ENCODE measurements around the gene TBX15.

Gene TBX15

DNA sequence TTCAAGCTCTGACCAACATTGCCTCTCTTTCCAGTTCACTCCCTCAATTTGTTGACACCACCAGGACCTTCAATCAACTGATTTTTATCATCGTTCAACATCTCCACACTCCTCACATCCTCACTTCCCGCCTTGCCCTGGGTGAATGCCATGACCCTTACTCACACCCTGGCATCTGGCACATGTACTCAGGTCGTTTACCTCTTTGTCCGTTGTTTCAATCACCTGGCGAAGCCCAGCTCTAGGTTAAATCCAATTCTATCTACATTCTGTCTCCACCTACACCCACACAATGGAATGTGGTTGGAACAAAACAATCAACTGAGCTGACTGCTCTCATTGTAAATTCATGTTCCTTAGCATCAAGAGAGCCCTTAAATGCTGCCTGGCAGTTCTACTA, 24.2 kb upstream of the TBX15 start:
- TF ChIP-seq, protein P1, sequence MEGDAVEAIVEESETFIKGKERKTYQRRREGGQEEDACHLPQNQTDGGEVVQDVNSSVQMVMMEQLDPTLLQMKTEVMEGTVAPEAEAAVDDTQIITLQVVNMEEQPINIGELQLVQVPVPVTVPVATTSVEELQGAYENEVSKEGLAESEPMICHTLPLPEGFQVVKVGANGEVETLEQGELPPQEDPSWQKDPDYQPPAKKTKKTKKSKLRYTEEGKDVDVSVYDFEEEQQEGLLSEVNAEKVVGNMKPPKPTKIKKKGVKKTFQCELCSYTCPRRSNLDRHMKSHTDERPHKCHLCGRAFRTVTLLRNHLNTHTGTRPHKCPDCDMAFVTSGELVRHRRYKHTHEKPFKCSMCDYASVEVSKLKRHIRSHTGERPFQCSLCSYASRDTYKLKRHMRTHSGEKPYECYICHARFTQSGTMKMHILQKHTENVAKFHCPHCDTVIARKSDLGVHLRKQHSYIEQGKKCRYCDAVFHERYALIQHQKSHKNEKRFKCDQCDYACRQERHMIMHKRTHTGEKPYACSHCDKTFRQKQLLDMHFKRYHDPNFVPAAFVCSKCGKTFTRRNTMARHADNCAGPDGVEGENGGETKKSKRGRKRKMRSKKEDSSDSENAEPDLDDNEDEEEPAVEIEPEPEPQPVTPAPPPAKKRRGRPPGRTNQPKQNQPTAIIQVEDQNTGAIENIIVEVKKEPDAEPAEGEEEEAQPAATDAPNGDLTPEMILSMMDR (IDR thresholded peaks at IDR 0.05; ENCODE audit: low read depth, low read length, missing control alignments), result no peak
- DNase-seq (ENCODE audit: low read depth), result no peak
- in situ Hi-C loops (cut with HindIII; ENCODE audit: low sequenced_read_pairs), result no loop called here
- H3K4me3 ChIP-seq (ENCODE audit: low read depth, low read length), result no peak overlapping the region

GRCh38 chr1:119011706-119012105, 23.6 kb upstream of the TBX15 start:
- in situ Hi-C loops (cut with HindIII; ENCODE audit: low sequenced_read_pairs), result no loop called here
- DNase-seq (ENCODE audit: low read depth), result no peak
- no peak overlapping the region for H3K4me3 ChIP-seq (ENCODE audit: low read depth, low read length)
- TF ChIP-seq, protein P1 (IDR thresholded peaks at IDR 0.05; ENCODE audit: low read depth, low read length, missing control alignments), result no peak

GRCh38 chr1:119011116-119011515, 23.0 kb upstream of the TBX15 start:
- in situ Hi-C loops (cut with HindIII; ENCODE audit: low sequenced_read_pairs), result no loop called here
- H3K4me3 ChIP-seq (ENCODE audit: low read depth, low read length), result no peak overlapping the region
- no peak for DNase-seq (ENCODE audit: low read depth)
- TF ChIP-seq, protein P1 (IDR thresholded peaks at IDR 0.05; ENCODE audit: low read depth, low read length, missing control alignments), result no peak

- no peak for DNase-seq (ENCODE audit: low read depth)
- in situ Hi-C loops (cut with HindIII; ENCODE audit: low sequenced_read_pairs), result no loop called here
- TF ChIP-seq, protein P1 (IDR thresholded peaks at IDR 0.05; ENCODE audit: low read depth, low read length, missing control alignments), result no peak
Measured at GRCh38 chr1:119010201-119010600, 22.1 kb upstream of the TBX15 start.

DNA sequence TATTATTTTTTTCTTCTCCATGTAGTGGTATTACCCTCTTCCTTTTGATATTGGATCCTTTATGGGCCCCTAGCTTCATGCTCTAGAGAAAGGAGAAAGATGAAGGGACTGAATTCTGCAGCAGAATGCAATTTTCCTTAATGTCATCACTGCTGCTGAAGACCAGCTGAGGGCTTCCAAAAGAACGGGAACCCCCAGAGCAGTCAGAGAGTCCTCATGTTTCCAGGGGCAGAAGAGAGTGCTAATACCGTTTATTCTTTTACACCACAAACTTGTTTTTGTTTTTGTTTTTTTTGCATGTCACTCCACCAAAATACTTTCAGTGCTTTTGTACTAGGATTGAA, 21.1 kb upstream of the TBX15 start:
- no peak overlapping the region for H3K4me3 ChIP-seq (ENCODE audit: low read depth, low read length)

More at GRCh38 chr1:119010201-119010600, 22.1 kb upstream of the TBX15 start:
- H3K4me3 ChIP-seq (ENCODE audit: low read depth, low read length), result no peak overlapping the region

DNA sequence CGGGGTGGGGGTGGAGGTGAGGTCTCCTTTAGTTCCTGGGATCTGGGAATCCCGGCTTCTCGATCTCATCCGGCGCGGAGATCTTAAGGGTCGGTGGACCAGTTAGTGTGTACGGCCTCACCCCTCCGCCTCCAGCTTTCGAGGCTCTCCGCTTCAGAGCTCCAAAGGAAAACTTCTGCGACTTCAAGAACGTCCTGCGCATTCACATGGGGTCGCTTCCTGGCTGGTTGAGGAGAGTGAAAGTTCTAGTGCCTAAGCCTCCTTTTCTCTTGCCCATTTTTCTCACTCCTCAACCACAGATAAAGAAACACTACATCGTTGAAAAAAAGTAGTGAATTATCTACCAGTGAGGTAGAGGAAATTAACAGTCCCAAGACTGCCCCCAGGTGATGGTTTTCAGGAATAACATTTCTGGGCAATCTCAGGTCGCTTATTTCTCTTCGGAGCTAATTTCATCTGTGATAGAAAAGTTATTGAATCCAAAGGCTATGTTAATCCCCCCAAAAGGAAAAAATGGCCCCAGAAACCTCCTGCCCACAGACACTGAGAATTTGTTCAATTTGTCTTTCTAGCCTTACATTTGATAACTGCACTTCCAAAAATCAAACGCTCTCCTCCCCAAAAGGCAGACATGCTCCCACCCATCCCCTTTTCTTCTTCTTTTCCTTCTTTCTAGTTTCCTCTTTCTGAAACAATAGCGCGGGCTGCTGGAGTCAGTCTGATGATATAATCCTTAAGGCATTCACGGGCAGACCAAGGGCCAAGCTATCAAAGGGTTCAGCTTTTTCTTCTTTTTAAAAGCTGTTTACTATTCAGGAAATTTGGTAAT, 20.6 kb upstream of the TBX15 start:
- peak overlapping the region; percentile 32 for H3K4me3 ChIP-seq (ENCODE audit: low read depth, low read length)
- TF ChIP-seq, protein P1 (IDR thresholded peaks at IDR 0.05; ENCODE audit: low read depth, low read length, missing control alignments), result peak; percentile 55
- peak; percentile 64 for DNase-seq (ENCODE audit: low read depth)
- in situ Hi-C loops (cut with HindIII; ENCODE audit: low sequenced_read_pairs), result no loop called here

More for the DNA sequence above, 21.1 kb upstream of the TBX15 start:
- no peak for DNase-seq (ENCODE audit: low read depth)
- in situ Hi-C loops (cut with HindIII; ENCODE audit: low sequenced_read_pairs), result no loop called here
- TF ChIP-seq, protein P1 (IDR thresholded peaks at IDR 0.05; ENCODE audit: low read depth, low read length, missing control alignments), result no peak

Measured in astrocyte of the cerebellum (primary cell).